DOHH2 (cell line): ENCODE results near the gene ABHD3.

Experiments
- CTCF ChIP-seq: fragments of 200-600 bp; sonication (generic); IDR thresholded peaks from one replicate; pipeline ENCODE4 v1.5.1; 2014; ENCODE audit warnings: antibody characterized with exemption, mild to moderate bottlenecking, low read depth, low read length; ENCODE audit not compliant: poor library complexity, severe bottlenecking
- EZH2phosphoT487 ChIP-seq: fragments of 200-600 bp; sonication (generic); IDR thresholded peaks from 2 replicates; pipeline ENCODE4 v1.6.1; 2017; ENCODE audit warnings: borderline replicate concordance, mild to moderate bottlenecking, antibody characterized with exemption, low read length, moderate library complexity, mixed read lengths

- TF ChIP-seq CTCF (no peak), EZH2phosphoT487 (no peak)
Observed at GRCh38 chr18:21700528-21701075, 4.0 kb downstream of the ABHD3 start.
